Measurements from ENCODE around the gene CCL19. TPM values are rescaled to one million over a fixed set of nuclear protein-coding genes. Genes with fewer than 3 reads are reported as not detected.
"Not testable (repeated sequence)": the region's sequence is repeated elsewhere in the genome, so short reads cannot be mapped to it uniquely, and the experiment has no call there.

The CCL19 gene
- total and polyA plus RNA-seq, 7 donors = 0.23 to 0.31 TPM; not detected in 5

GRCh38 chr9:34732478-34732877 lies 41.4 kb upstream of the CCL19 start:
- no peak for ATAC-seq
- Histone ChIP-seq H3K4me1 (no peaks in the 10 kb centered on the region), H3K9me3 (no peaks in the 10 kb centered on the region), H3K4me3 (no peak overlapping the region), H3K27ac (no peak overlapping the region), H3K36me3 (ENCODE audit: insufficient read depth in 1 of 2, low read depth in 1 of 2) (no peaks in the 10 kb centered on the region), H3K27me3 (ENCODE audit: insufficient read depth in 3 of 3, low read length in 2 of 3) (no peaks in the 10 kb centered on the region)
- DNase-seq = no peak
- no peak for TF ChIP-seq CTCF (IDR thresholded peaks at IDR 0.05)
- WGBS, 3 donors = 77 to 94% (median 90%) methylated on average over 1 of the region's 1 CpG
- intact Hi-C loops (cut with DNase I) = no loop called here

- no peak for ATAC-seq
- WGBS, 3 donors = 89 to 95% (median 92%) methylated on average over 11 of the region's 11 CpGs
Observed at GRCh38 chr9:34723141-34723540, 32.1 kb upstream of the CCL19 start.

GRCh38 chr9:34719769-34720025 lies 28.6 kb upstream of the CCL19 start:
- H3K27ac ChIP-seq = not testable (repeated sequence)

More at GRCh38 chr9:34723141-34723540, 32.1 kb upstream of the CCL19 start:
- Histone ChIP-seq H3K36me3 (ENCODE audit: insufficient read depth in 1 of 2, low read depth in 1 of 2) (no peaks in the 10 kb centered on the region), H3K4me1 (no peaks in the 10 kb centered on the region), H3K27ac (no peak overlapping the region), H3K9me3 (no peaks in the 10 kb centered on the region), H3K27me3 (ENCODE audit: insufficient read depth in 3 of 3, low read length in 2 of 3) (no peaks in the 10 kb centered on the region), H3K4me3 (no peak overlapping the region)
- intact Hi-C loops (cut with DNase I) = no loop called here
- DNase-seq = no peak
- TF ChIP-seq CTCF (IDR thresholded peaks at IDR 0.05) = no peak

DNA sequence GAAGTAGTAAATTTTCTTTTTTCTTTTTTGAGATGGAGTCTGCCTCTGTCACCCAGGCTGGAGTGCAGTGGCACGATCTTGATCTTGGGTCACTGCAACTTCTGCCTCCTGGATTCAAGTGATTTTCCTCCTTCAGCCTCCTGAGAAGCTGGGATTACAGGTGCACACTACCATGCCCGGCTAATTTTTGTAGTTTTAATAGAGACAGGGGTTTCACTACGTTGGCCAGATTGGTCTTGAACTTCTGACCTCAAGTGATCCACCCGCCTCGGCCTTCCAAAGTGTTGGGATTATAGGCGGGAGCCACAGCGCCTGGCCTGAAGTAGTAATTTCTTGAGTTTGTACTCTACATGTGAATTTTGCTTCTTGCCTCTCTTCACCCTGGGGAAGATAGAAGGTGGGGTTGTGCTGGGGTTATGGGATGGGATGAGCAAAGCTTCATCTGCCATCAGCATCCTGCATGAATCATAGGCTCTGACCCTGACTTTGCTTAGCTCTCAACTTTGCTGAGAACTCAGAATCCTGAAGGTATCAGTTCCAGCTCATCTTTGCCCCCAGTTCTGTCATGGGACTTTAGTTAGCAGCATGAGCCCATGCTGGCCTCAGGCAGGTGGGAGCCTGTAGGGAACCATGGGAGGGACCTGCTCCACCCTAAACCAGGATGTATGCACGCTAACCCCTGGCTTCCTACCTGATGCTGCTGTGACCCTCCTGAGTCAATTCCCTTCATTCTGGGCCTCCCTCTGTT lies 28.1 kb upstream of the CCL19 start:
- intact Hi-C loops (cut with DNase I) = no loop called here
- no peaks in the 10 kb centered on the region for H3K36me3 ChIP-seq (ENCODE audit: insufficient read depth in 1 of 2, low read depth in 1 of 2)
- DNase-seq (no peak), ATAC-seq (no peak)
- TF ChIP-seq CTCF (IDR thresholded peaks at IDR 0.05) = no peak
- H3K9me3 ChIP-seq = no peaks in the 10 kb centered on the region
- peaks cover 0 to 1% (median 0%) of the 10 kb centered on the region in 3 donors for H3K27me3 ChIP-seq (ENCODE audit: insufficient read depth in 3 of 3, low read length in 2 of 3)
- 84 to 90% (median 85%) methylated on average over 8 of the region's 8 CpGs for WGBS, 3 donors
- H3K4me3 ChIP-seq = no peak overlapping the region
- no peak overlapping the region for H3K27ac ChIP-seq
- H3K4me1 ChIP-seq = no peaks in the 10 kb centered on the region

More at GRCh38 chr9:34719769-34720025, 28.6 kb upstream of the CCL19 start:
- H3K27me3 ChIP-seq (ENCODE audit: insufficient read depth in 3 of 3, low read length in 2 of 3); intact Hi-C loops (cut with DNase I); H3K4me3 ChIP-seq; H3K36me3 ChIP-seq (ENCODE audit: insufficient read depth in 1 of 2, low read depth in 1 of 2); ATAC-seq; DNase-seq; H3K4me1 ChIP-seq; H3K9me3 ChIP-seq: not testable (repeated sequence)

- no peak for TF ChIP-seq CTCF (IDR thresholded peaks at IDR 0.05)
- intact Hi-C loops (cut with DNase I) = no loop called here
- no peak overlapping the region for H3K27ac ChIP-seq
- WGBS, 3 donors = 21 to 52% (median 35%) methylated on average over 3 of the region's 3 CpGs
- no peaks in the 10 kb centered on the region for H3K36me3 ChIP-seq (ENCODE audit: insufficient read depth in 1 of 2, low read depth in 1 of 2)
- DNase-seq = no peak
- H3K9me3 ChIP-seq = no peaks in the 10 kb centered on the region
- no peak overlapping the region for H3K4me3 ChIP-seq
- no peak for ATAC-seq
- peaks cover 0 to 1% (median 0%) of the 10 kb centered on the region in 3 donors for H3K27me3 ChIP-seq (ENCODE audit: insufficient read depth in 3 of 3, low read length in 2 of 3)
- H3K4me1 ChIP-seq = no peaks in the 10 kb centered on the region
Observed at GRCh38 chr9:34717996-34718614, 27.0 kb upstream of the CCL19 start.
